Omental fat pad (tissue), 4 donors: ENCODE results near the gene OR12D2. TPM values are rescaled to one million over a fixed set of nuclear protein-coding genes. Genes with fewer than 3 reads are reported as not detected.
"Not testable (repeated sequence)": the region's sequence is repeated elsewhere in the genome, so short reads cannot be mapped to it uniquely, and the experiment has no call there.

ENCODE experiments used
- ATAC-seq: fragments of 150-250 bp; one replicate; pipeline ENCODE4 v1.9.1; 2016; ENCODE audit warnings: mild to moderate bottlenecking, moderate library complexity; ENCODE audit not compliant: low FRiP score
- DNase-seq: peaks from one replicate; pipeline ENCODE4 v3.0.0-alpha.2; 2019; ENCODE audit warnings: low spot score
- total RNA-seq, 4 donors: library from RNA; depleted of rRNA; stranded (reverse); fragments of >200 nt; gene quantifications; one replicate each; pipeline ENCODE4 v1.1.0, GENCODE V29; 2016
- TF ChIP-seq, protein P1 (sequence below), 3 donors: fragments of 450-650 bp; IDR thresholded peaks; one replicate each; pipeline ENCODE4 v1.5.1; 2016 to 2017; ENCODE audit warnings: antibody characterized with exemption in 3 of 3, mild to moderate bottlenecking in 3 of 3, moderate library complexity in 2 of 3

OR12D2 gene, protein sequence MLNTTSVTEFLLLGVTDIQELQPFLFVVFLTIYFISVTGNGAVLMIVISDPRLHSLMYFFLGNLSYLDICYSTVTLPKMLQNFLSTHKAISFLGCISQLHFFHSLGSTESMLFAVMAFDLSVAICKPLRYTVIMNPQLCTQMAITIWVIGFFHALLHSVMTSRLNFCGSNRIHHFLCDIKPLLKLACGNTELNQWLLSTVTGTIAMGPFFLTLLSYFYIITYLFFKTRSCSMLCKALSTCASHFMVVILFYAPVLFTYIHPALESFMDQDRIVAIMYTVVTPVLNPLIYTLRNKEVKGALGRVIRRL
- total RNA-seq: not detected

DNA sequence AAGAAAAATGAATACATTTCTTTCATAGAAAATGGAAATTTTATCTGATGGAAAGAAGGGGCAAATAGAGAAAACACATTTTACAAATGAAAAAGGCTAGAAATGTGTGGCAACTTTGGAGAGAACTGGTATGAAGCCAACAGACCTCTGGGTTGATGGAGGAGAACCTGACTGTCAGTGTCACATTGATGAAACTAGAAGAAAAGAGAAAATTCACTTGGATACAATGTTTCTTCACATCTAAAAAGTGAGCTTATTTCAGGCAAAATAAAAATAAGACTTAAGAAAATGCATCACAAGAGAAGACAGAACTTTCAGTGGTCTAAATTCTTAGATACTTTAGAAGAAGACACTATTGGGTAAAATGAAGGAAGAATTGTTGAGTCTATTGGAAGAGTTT, at the start of gene OR12D2:
OR12D2 (plus strand) TSS at position 301 of the 400 bp plus-strand sequence. CDS start 1,069 bp downstream, outside the sequence.
- no peak for ATAC-seq
- no peak for DNase-seq
- TF ChIP-seq, protein P1, sequence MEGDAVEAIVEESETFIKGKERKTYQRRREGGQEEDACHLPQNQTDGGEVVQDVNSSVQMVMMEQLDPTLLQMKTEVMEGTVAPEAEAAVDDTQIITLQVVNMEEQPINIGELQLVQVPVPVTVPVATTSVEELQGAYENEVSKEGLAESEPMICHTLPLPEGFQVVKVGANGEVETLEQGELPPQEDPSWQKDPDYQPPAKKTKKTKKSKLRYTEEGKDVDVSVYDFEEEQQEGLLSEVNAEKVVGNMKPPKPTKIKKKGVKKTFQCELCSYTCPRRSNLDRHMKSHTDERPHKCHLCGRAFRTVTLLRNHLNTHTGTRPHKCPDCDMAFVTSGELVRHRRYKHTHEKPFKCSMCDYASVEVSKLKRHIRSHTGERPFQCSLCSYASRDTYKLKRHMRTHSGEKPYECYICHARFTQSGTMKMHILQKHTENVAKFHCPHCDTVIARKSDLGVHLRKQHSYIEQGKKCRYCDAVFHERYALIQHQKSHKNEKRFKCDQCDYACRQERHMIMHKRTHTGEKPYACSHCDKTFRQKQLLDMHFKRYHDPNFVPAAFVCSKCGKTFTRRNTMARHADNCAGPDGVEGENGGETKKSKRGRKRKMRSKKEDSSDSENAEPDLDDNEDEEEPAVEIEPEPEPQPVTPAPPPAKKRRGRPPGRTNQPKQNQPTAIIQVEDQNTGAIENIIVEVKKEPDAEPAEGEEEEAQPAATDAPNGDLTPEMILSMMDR (IDR thresholded peaks at IDR 0.05): no peak

DNA sequence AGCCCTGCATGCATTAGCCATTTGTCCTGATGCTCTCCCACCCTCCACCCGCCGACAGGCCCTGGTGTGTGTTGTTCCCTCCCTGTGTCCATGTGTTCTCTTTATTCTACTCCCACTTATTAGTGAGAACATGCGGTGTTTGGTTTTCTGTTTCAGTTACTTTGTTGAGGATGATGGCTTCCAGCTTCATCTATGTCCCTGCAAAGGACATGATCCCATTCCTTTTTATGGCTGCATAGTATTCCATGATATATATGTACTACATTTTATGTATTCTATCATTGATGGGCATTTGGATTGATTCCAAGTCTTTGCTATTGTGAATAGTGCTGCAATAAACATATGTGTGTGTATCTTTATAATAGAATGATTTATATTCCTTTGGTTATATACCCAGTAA, 46.1 kb upstream of the OR12D2 start:
- ATAC-seq, DNase-seq: not testable (repeated sequence)

DNA sequence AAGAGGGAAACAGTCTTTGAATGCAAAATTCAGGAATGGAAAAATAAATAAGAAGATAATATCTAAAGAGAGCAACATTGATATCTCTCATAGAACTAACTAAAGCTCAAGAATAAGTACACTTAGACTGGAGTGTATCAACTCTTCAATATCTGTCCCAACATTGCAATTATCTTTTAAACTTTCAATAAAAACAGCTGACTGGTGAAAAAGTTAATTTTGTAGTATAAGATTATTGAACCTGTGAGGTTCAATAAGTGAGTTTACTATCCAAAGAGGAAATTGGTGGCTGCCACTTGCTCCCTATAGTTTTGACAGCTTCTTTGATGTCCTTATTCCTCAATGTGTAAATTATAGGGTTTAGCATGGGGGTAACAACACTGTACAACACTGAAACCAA, 40.5 kb upstream of the OR12D2 start:
- no peak for ATAC-seq
- TF ChIP-seq, protein P1 (IDR thresholded peaks at IDR 0.05): no peak
- DNase-seq: no peak

DNA sequence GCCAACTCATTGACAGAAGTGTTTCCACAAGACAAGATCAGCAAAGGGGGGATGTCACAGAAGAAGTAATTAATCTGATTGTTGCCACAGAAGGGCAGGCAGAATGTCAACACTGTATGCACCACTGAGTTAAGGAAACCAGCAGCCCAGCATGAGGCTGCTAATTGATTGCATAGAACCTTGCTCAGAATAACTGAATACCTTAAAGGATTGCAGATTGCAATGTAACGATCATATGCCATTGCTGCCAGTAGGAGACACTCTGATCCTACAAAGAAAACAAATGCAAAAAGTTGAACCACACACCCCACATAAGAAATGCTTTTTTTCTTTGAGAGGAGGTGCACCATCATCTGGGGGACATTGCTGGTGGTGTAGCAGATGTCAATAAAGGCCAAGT, 39.8 kb upstream of the OR12D2 start:
- ATAC-seq (no peak), DNase-seq (no peak)
- TF ChIP-seq, protein P1 (IDR thresholded peaks at IDR 0.05): no peak

DNA sequence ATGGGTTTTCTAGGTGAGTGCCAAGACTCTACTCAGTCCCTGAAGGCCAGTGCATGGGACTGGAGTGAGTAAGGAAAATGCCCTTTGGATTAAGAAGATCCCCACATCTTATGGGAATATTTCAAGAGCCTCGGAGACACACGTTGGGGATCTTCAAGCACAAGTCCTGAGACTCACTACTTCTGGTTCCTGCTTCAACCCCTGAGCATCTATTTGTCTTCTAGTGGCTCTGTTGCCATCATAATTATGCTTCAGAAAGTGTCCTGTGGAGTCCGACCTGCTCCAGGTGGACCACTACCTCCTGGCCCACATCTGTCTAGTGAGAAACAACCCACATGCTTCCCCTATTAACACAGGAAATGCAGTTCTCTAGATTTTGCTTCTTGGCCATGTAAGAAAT, 26.7 kb upstream of the OR12D2 start, which contains the start of gene OR5V1:
OR5V1 (minus strand) TSS at position 101 of the 400 bp plus-strand sequence. CDS start 12,670 bp downstream, outside the sequence.
- TF ChIP-seq, protein P1 (IDR thresholded peaks at IDR 0.05): no peak
- ATAC-seq: no peak
- DNase-seq: no peak

DNA sequence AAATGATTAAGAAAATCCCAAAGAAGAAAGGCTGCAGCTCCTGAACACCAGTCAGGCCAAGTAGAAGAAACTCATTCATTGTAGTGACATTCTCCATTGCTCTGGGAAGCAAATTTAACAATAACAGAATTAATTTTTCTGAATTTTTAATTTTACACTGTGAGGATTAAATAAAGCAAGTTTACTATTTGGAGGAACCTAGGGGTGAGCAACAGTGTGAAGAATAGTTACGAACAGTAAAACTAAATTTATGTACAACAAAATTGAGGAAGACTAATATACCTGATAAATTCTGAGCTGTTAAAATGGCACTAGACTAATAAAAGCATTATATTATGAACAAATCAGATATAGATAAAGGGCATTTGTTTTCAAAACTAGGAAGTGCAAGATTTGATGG, 20.2 kb upstream of the OR12D2 start, which contains the start of gene OR12D3:
OR12D3 (minus strand) TSS at position 101 of the 400 bp plus-strand sequence; CDS start at position 97, 4 bp downstream.
- DNase-seq (no peak), ATAC-seq (no peak)
- TF ChIP-seq, protein P1 (IDR thresholded peaks at IDR 0.05): no peak

DNA sequence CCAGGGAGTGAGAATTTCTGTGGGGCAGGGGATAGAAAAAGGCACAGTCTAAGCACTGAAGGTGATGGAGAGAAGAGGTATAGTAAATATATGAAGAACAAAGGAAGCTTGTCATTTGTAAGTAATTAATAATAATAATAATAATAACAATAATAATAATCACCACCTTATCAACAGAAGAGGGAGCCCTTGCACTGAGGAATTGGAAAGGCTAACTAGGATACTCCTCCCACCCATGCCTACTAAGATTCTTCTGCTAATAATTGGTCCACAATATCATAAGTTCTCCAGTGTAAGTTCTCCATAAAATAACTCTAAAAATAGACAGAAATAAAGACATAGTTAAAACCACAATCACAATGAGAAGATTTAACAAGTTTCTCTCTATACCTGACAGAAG, 19.4 kb upstream of the OR12D2 start:
- no peak for ATAC-seq

More for the DNA sequence above, 19.4 kb upstream of the OR12D2 start:
- DNase-seq: no peak
- TF ChIP-seq, protein P1 (IDR thresholded peaks at IDR 0.05): no peak
